HCT116 (cell line): ENCODE data around the gene RNASET2.

Source experiments
- CEBPB ChIP-seq: IDR thresholded peaks from 2 replicates; pipeline ENCODE4 v1.6.1; 2012; ENCODE audit warnings: low read depth
- CTCF ChIP-seq, 3 experiments: fragments of 200-600 bp in 1 of 3; sonication (generic) in 1 of 3; IDR thresholded peaks in 2 of 3; conservative IDR thresholded peaks in 1 of 3; 2 replicates each; pipeline ENCODE4 v1.5.1; 2012 to 2017; ENCODE audit warnings: low read depth in 2 of 3, low read length in 2 of 3, antibody characterized with exemption in 1 of 3, borderline replicate concordance in 1 of 3, control low read depth in 1 of 3, mild to moderate bottlenecking in 1 of 3, mixed read lengths in 1 of 3, mixed run types in 1 of 3, moderate library complexity in 1 of 3; ENCODE audit not compliant: insufficient read depth in 1 of 3
- EZH2 ChIP-seq: fragments of 200-600 bp; sonication (generic); IDR thresholded peaks from 2 replicates; pipeline ENCODE4 v1.6.1; 2017; ENCODE audit warnings: antibody characterized with exemption, mixed run types
- EZH2phosphoT487 ChIP-seq: fragments of 200-600 bp; IDR thresholded peaks from 2 replicates; pipeline ENCODE4 v1.6.1; 2018; ENCODE audit warnings: antibody characterized with exemption, borderline replicate concordance
- JUND ChIP-seq: IDR thresholded peaks from 2 replicates; pipeline ENCODE4 v1.6.1; 2012
- MAX ChIP-seq: IDR thresholded peaks from 2 replicates; pipeline ENCODE4 v1.6.1; 2012
- POLR2A ChIP-seq: IDR thresholded peaks from 2 replicates; pipeline ENCODE4 v1.7.0; 2011; ENCODE audit warnings: borderline replicate concordance; ENCODE audit not compliant: insufficient read depth, insufficient read length; ENCODE audit errors: extremely low read depth
- POLR2AphosphoS5 ChIP-seq: IDR thresholded peaks from 2 replicates; pipeline ENCODE4 v1.6.1; 2011; ENCODE audit warnings: mild to moderate bottlenecking, low read depth, low read length, moderate library complexity
- REST ChIP-seq: IDR thresholded peaks from 2 replicates; pipeline ENCODE4 v1.6.1; 2012; ENCODE audit warnings: low read depth
- SRF ChIP-seq: IDR thresholded peaks from 2 replicates; pipeline ENCODE4 v1.6.1; 2012; ENCODE audit warnings: low read depth
- YY1 ChIP-seq: IDR thresholded peaks from 2 replicates; pipeline ENCODE4 v1.6.1; 2011; ENCODE audit warnings: low read length, low read depth, moderate library complexity, mild to moderate bottlenecking; ENCODE audit not compliant: insufficient replicate concordance; ENCODE audit errors: extremely low read depth
- ZNF274 ChIP-seq: fragments of 200-500 bp; sonication (Bioruptor generic); IDR thresholded peaks from 2 replicates; pipeline ENCODE4 v1.6.1; 2014; ENCODE audit warnings: mild to moderate bottlenecking, low read depth, low read length, inconsistent platforms

GRCh38 chr6:166931426-166931970 lies 24.9 kb downstream of the RNASET2 start:
- TF ChIP-seq MAX, result no peak
- TF ChIP-seq POLR2AphosphoS5, result no peak
- TF ChIP-seq CTCF (IDR thresholded peaks at IDR 0.05 in 2 of 3, conservative IDR thresholded peaks at IDR 0.05 in 1 of 3; ENCODE audit: borderline replicate concordance in 1 of 3, insufficient read depth in 1 of 3, low read depth in 2 of 3, low read length in 2 of 3), result no peak
- no peak for TF ChIP-seq SRF
- no peak for TF ChIP-seq CEBPB
- no peak for TF ChIP-seq JUND
- TF ChIP-seq REST, result no peak
- no peak for TF ChIP-seq EZH2
- no peak for TF ChIP-seq ZNF274
- TF ChIP-seq YY1, result no peak
- no peak for TF ChIP-seq POLR2A
- no peak for TF ChIP-seq EZH2phosphoT487
